Heart left ventricle (tissue), 16 donors: ENCODE measurements around the gene PDGFD. TPM values are rescaled to one million over a fixed set of nuclear protein-coding genes. Genes with fewer than 3 reads are reported as not detected.

Experiments
- ATAC-seq, 4 donors: fragments of 200-7000 bp; cut with Tn5 transposase; one replicate each; pipeline ENCODE4 v1.9.1; 2020 to 2022; ENCODE audit warnings: moderate library complexity in 4 of 4, mild to moderate bottlenecking in 3 of 4, moderate number of reproducible peaks in 1 of 4
- DNase-seq, 5 donors: peaks; one replicate each; pipeline ENCODE4 v3.0.0-alpha.2; 2020
- H3K27ac ChIP-seq, 12 donors: fragments of 200-600 bp; sonication (generic) in 4 of 12; one replicate each; pipeline versions ENCODE4 v1.5.0 to v1.8.0; 2016 to 2022; ENCODE audit warnings: mild to moderate bottlenecking in 2 of 12
- H3K27me3 ChIP-seq, 9 donors: fragments of 200-600 bp; sonication (generic) in 2 of 9; one replicate each; pipeline versions ENCODE4 v1.5.1 to v1.8.0; 2016 to 2022; ENCODE audit warnings: mild to moderate bottlenecking in 3 of 9
- H3K36me3 ChIP-seq, 9 donors: fragments of 200-600 bp; sonication (generic) in 2 of 9; one replicate each; pipeline versions ENCODE4 v1.5.0 to v1.8.0; 2018 to 2022; ENCODE audit warnings: mild to moderate bottlenecking in 2 of 9
- H3K4me1 ChIP-seq, 12 donors: fragments of 200-600 bp; sonication (generic) in 4 of 12; one replicate each; pipeline versions ENCODE4 v1.5.0 to v1.8.0; 2016 to 2022; ENCODE audit warnings: mild to moderate bottlenecking in 3 of 12
- H3K4me3 ChIP-seq, 12 donors: fragments of 200-600 bp; sonication (generic) in 4 of 12; one replicate each; pipeline versions ENCODE4 v1.5.0 to v1.8.0; 2017 to 2022; ENCODE audit warnings: mild to moderate bottlenecking in 9 of 12, moderate library complexity in 4 of 12
- H3K9me3 ChIP-seq, 12 donors: fragments of 200-600 bp; sonication (generic) in 4 of 12; one replicate each; pipeline versions ENCODE4 v1.5.0 to v1.8.0; 2016 to 2022; ENCODE audit warnings: mild to moderate bottlenecking in 1 of 12
- POLR2A ChIP-seq, 2 donors: fragments of 450-650 bp; IDR thresholded peaks; one replicate each; pipeline ENCODE4 v1.6.1; 2017; ENCODE audit warnings: antibody characterized with exemption in 2 of 2, mild to moderate bottlenecking in 2 of 2, moderate library complexity in 2 of 2
- WGBS, 4 donors: extraction: QIAGEN DNeasy Blood & Tissue Kit in 2 of 4; methylation state at CpG; one replicate each; pipeline versions ENCODE4 v1.1.5 to v1.1.7; 2013 to 2018; 5-methylcytosine and 5-hydroxymethylcytosine counted together
- intact Hi-C, 10 donors: fragments of 100-400 bp; cut with DNase I; formaldehyde crosslinking; loops; one replicate each; pipeline versions ENCODE4 v1.11.1 to v1.14.2; 2022
- polyA plus RNA-seq, 2 donors: library from polyadenylated mRNA; stranded (reverse); fragments of 200-250 nt; gene quantifications; one replicate each; pipeline ENCODE4 v1.2.3, GENCODE V29; 2013
- total RNA-seq, 9 donors: library from RNA; depleted of rRNA in 2 of 9; stranded (reverse); fragments of >200 nt in 2 of 9; fragmentation: NEBNext Ultra II Directional in 3 of 9; extraction: Animal tissue kit (Norgen Biotek cat#: 25700) in 3 of 9; gene quantifications; one replicate each; pipeline versions ENCODE4 v1.1.0 to v1.2.4, GENCODE V29; 2016 to 2023
- TF ChIP-seq, protein P1 (sequence below), 12 donors: fragments of 200-600 bp; sonication (generic) in 4 of 12; IDR thresholded peaks; one replicate each; pipeline versions ENCODE4 v1.5.0 to v1.8.0; 2018 to 2022; ENCODE audit warnings: antibody characterized with exemption in 12 of 12, mild to moderate bottlenecking in 5 of 12
- donor health status: ischemic (EF 13 %, LVEDD 7.1; RV severe dilation, severe dysfunction).
- donor health status: healthy with polysubstance abuse.
- donor health status: DM: no; HTN: yes; CAD: no.
- donor health status: DM: no; HTN: no; CAD: no.
- donor health status: ischemic (EF 25% LVEDD 6.9; RV normal size, moderate dysfunction).
- donor health status: ischemic (EF 25% LVEDD 5.7; RV mildly dilated, moderate dysfunction).
- donor health status: healthy.
- donor health status: DM: yes; HTN: yes; CAD: no.
- donor health status: ischemic (EF 35%, LVEDD 5.7; RV mildly dilated, moderate dysfunction).
- donor health status: nonischemic (EF 11% LVEDD 7.7; RV severe dilation, severe dysfunction).
- donor health status: DM: yes; HTN: yes; CAD: no.
- donor health status: PGD.
- donor health status: ischemic (EF 29% LVEDD 5.4; RV normal size, mild dysfunction).
- donor health status: nonischemic (EF 23%, LVEDD 6.1; RV moderate dilation, normal function).

The PDGFD gene
- total and polyA plus RNA-seq, 11 donors = 3.6 to 24.6 (median 15.3) TPM

- TF ChIP-seq, protein P1, sequence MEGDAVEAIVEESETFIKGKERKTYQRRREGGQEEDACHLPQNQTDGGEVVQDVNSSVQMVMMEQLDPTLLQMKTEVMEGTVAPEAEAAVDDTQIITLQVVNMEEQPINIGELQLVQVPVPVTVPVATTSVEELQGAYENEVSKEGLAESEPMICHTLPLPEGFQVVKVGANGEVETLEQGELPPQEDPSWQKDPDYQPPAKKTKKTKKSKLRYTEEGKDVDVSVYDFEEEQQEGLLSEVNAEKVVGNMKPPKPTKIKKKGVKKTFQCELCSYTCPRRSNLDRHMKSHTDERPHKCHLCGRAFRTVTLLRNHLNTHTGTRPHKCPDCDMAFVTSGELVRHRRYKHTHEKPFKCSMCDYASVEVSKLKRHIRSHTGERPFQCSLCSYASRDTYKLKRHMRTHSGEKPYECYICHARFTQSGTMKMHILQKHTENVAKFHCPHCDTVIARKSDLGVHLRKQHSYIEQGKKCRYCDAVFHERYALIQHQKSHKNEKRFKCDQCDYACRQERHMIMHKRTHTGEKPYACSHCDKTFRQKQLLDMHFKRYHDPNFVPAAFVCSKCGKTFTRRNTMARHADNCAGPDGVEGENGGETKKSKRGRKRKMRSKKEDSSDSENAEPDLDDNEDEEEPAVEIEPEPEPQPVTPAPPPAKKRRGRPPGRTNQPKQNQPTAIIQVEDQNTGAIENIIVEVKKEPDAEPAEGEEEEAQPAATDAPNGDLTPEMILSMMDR (IDR thresholded peaks at IDR 0.05) = no peak
- TF ChIP-seq POLR2A (IDR thresholded peaks at IDR 0.05) = no peak
- Histone ChIP-seq H3K27me3 (no peaks in the 10 kb centered on the region), H3K27ac (peak overlapping the region in 1 of 12 donors; percentile 16), H3K9me3 (no peaks in the 10 kb centered on the region), H3K4me1 (peaks cover 0 to 22% (median 0%) of the 10 kb centered on the region in 12 donors), H3K36me3 (no peaks in the 10 kb centered on the region), H3K4me3 (no peak overlapping the region)
- ATAC-seq (peak in 3 of 4 donors; percentile 57 to 74 (median 62)), DNase-seq (peak in 1 of 5 donors; percentile 29)
- intact Hi-C loops = no loop called here
- 41 to 55% (median 48%) methylated on average over 3 of the region's 3 CpGs for WGBS, 4 donors
Observed at GRCh38 chr11:104073950-104074705, 89.8 kb downstream of the PDGFD start.

- 76 to 88% (median 82%) methylated on average over 1 of the region's 1 CpG for WGBS, 4 donors
- intact Hi-C loops = no loop called here
- H3K4me3 ChIP-seq = no peak overlapping the region
- no peaks in the 10 kb centered on the region for H3K9me3 ChIP-seq
- peaks cover 0 to 18% (median 0%) of the 10 kb centered on the region in 12 donors for H3K4me1 ChIP-seq
- no peak overlapping the region for H3K27ac ChIP-seq
- no peaks in the 10 kb centered on the region for H3K36me3 ChIP-seq
- TF ChIP-seq POLR2A (IDR thresholded peaks at IDR 0.05) = no peak
- TF ChIP-seq, protein P1 (IDR thresholded peaks at IDR 0.05) = no peak
- no peaks in the 10 kb centered on the region for H3K27me3 ChIP-seq
- ATAC-seq = no peak
- DNase-seq = no peak
Observed at GRCh38 chr11:104067534-104067933, 96.4 kb downstream of the PDGFD start.

DNA sequence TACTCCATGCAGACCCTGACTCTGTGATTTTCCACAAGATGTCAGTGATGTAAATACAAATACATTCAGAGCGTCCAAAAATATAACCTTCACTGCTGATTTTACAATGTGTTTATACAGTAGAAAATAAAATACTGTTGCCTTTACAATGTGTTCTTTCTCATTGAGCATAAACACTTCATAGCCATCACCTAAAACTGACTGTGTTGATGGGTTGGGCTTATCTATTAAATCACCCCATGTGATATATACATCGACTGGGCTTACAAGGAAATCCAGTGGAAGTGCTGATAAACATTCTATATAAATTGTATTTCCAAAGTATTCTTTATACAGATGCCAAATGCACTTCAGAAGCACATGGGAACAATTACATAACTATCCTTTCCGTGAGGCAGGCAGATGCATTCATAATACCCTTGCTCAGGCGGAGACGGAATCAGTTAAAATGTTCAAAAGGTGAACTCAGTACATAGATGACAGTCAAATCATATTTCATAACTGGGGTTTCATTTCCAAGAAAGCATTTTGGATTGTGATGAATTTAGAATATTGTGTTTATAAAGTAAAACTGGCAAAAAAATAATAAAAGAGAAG, 99.8 kb downstream of the PDGFD start:
- 47 to 59% (median 56%) methylated on average over 5 of the region's 5 CpGs for WGBS, 4 donors
- DNase-seq (no peak), ATAC-seq (no peak)
- intact Hi-C loops = no loop called here
- Histone ChIP-seq H3K36me3 (no peaks in the 10 kb centered on the region), H3K9me3 (no peaks in the 10 kb centered on the region), H3K27ac (no peak overlapping the region), H3K4me1 (peaks cover 0 to 21% (median 0%) of the 10 kb centered on the region in 12 donors), H3K4me3 (no peak overlapping the region), H3K27me3 (no peaks in the 10 kb centered on the region)
- TF ChIP-seq, protein P1 (IDR thresholded peaks at IDR 0.05) = no peak
- TF ChIP-seq POLR2A (IDR thresholded peaks at IDR 0.05) = no peak

DNA sequence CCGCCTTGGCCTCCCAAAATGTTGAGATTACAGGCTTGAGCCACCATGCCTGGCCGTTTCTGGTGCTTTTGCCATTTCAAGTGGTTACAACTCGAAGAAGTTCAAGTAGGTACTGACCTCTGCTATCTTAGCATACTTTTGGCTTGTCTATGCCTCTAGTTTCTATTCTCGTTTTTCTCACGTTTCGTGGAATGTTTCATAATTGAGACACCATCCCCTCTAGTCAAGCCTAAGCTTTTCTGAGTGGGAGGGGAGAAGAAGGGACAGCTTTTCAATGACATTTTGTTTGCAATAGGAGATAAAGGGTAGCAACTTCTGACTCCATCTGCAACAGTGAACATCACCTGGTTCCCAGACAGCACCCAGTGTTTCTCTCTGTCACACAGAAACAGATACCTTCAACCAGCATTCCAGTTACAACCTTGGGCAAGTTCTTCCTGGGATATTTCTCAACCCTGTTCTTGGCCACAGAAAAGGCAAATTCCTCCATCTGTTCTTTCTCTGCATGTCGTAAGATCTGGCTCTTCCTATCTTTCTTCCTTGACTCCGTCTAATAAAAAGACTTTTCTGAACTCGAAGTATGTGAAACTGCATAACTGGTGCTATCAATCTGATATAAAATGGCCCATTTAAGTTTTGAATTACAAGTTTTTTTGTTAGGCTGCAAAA, 102.0 kb downstream of the PDGFD start:
- Histone ChIP-seq H3K36me3 (no peaks in the 10 kb centered on the region), H3K4me1 (peaks cover 0 to 21% (median 0%) of the 10 kb centered on the region in 12 donors), H3K9me3 (no peaks in the 10 kb centered on the region), H3K27me3 (no peaks in the 10 kb centered on the region), H3K4me3 (no peak overlapping the region), H3K27ac (peak overlapping the region in 1 of 12 donors; percentile 3)
- peak in 2 of 4 donors; percentile 33 to 72 for ATAC-seq
- WGBS, 4 donors = 65 to 72% (median 72%) methylated on average over 9 of the region's 9 CpGs
- no peak for TF ChIP-seq POLR2A (IDR thresholded peaks at IDR 0.05)
- TF ChIP-seq, protein P1 (IDR thresholded peaks at IDR 0.05) = no peak
- intact Hi-C loops = no loop called here
- DNase-seq = no peak
